GM12874 (cell line): ENCODE measurements around the gene TGM5.

Experiments used
- CTCF ChIP-seq: IDR thresholded peaks from 2 replicates; pipeline ENCODE4 v1.5.1; 2011; ENCODE audit warnings: low read depth, mild to moderate bottlenecking, control low read depth, low read length, moderate library complexity; ENCODE audit not compliant: insufficient read depth

TGM5 gene

GRCh38 chr15:43218908-43219706 lies 47.6 kb downstream of the TGM5 start:
- TF ChIP-seq CTCF = peak; percentile 26; the same call in 1 of the 2 replicates

- TF ChIP-seq CTCF = no peak
Observed at GRCh38 chr15:43215961-43216360, 50.8 kb downstream of the TGM5 start.

GRCh38 chr15:43214592-43215295 lies 52.0 kb downstream of the TGM5 start:
- TF ChIP-seq CTCF = no peak

- no peak for TF ChIP-seq CTCF
Observed at GRCh38 chr15:43214169-43214568, 52.6 kb downstream of the TGM5 start.

- no peak for TF ChIP-seq CTCF
Observed at GRCh38 chr15:43213466-43213865, 53.3 kb downstream of the TGM5 start.

- no peak for TF ChIP-seq CTCF
Observed at GRCh38 chr15:43212951-43213350, 53.8 kb downstream of the TGM5 start.

GRCh38 chr15:43212299-43212698 lies 54.4 kb downstream of the TGM5 start:
- no peak for TF ChIP-seq CTCF
